AG10803 (cell line): ENCODE data around the gene GPR143.

Experiments used
- DNase-seq: peaks from one replicate; pipeline ENCODE4 v3.0.0; 2010; ENCODE audit warnings: low read depth
- H3K4me3 ChIP-seq: 2 replicates; pipeline ENCODE4 v1.5.1; 2011; ENCODE audit warnings: mild to moderate bottlenecking, low read length, control low read depth
- CTCF ChIP-seq: conservative IDR thresholded peaks from 2 replicates; pipeline ENCODE4 v1.5.1; 2011; ENCODE audit warnings: mild to moderate bottlenecking, low read length, control low read depth, inconsistent platforms

Gene GPR143

GRCh38 chrX:9767375-9767774, 1.7 kb upstream of the GPR143 start:
- no peak overlapping the region for H3K4me3 ChIP-seq
- TF ChIP-seq CTCF: no peak
- DNase-seq: no peak

- TF ChIP-seq CTCF: no peak
- no peak overlapping the region for H3K4me3 ChIP-seq
Observed at GRCh38 chrX:9765072-9765736, 443 bp downstream of the GPR143 start.

GRCh38 chrX:9759337-9759736, 6.3 kb downstream of the GPR143 start:
- no peak for DNase-seq
- TF ChIP-seq CTCF: no peak

More at GRCh38 chrX:9765072-9765736, 443 bp downstream of the GPR143 start:
- no peak for DNase-seq

GRCh38 chrX:9758021-9758638, 7.5 kb downstream of the GPR143 start:
- H3K4me3 ChIP-seq: no peak overlapping the region
- no peak for DNase-seq
- TF ChIP-seq CTCF: no peak

More at GRCh38 chrX:9759337-9759736, 6.3 kb downstream of the GPR143 start:
- H3K4me3 ChIP-seq: no peak overlapping the region

GRCh38 chrX:9757366-9757765, 8.3 kb downstream of the GPR143 start:
- H3K4me3 ChIP-seq: no peak overlapping the region
- no peak for TF ChIP-seq CTCF

GRCh38 chrX:9749146-9749692, 16.4 kb downstream of the GPR143 start:
- no peak overlapping the region for H3K4me3 ChIP-seq
- DNase-seq: no peak
- no peak for TF ChIP-seq CTCF

More at GRCh38 chrX:9757366-9757765, 8.3 kb downstream of the GPR143 start:
- DNase-seq: no peak

GRCh38 chrX:9747644-9748043, 18.0 kb downstream of the GPR143 start:
- no peak for DNase-seq
- H3K4me3 ChIP-seq: no peak overlapping the region
- TF ChIP-seq CTCF: no peak
